ENCODE measurements around the gene SLC18B1. TPM values are rescaled to one million over a fixed set of nuclear protein-coding genes. Genes with fewer than 3 reads are reported as not detected.

The SLC18B1 gene
- polyA plus RNA-seq, 1 of the 3 experiments (the other 2 are of a cell fraction) = 1.2 TPM

GRCh38 chr6:132733283-132733682 is 65.2 kb downstream of the SLC18B1 start:
- Histone ChIP-seq H3K4me2 (no peak overlapping the region), H3K36me3 (replicated peaks in 1 of 2; ENCODE audit: control insufficient read depth in 1 of 2, insufficient read depth in 2 of 2, low read length in 1 of 2) (no peaks in the 10 kb centered on the region), H3K9me3 (no peaks in the 10 kb centered on the region), H3K4me1 (ENCODE audit: control insufficient read depth in 1 of 2, insufficient read depth in 2 of 2, low read depth in 1 of 2, low read length in 1 of 2) (no peaks in the 10 kb centered on the region), H3K4me3 (ENCODE audit: low read depth in 2 of 2, low read length in 1 of 2) (no peak overlapping the region), H3K27ac (ENCODE audit: low read depth in 2 of 2, low read length in 1 of 2) (no peak overlapping the region), H3K79me2 (ENCODE audit: insufficient read depth) (no peaks in the 10 kb centered on the region), H2AFZ (ENCODE audit: low read depth) (no peak overlapping the region), H4K20me1 (ENCODE audit: insufficient read depth) (no peaks in the 10 kb centered on the region), H3K9me2 (no peaks in the 10 kb centered on the region), H3K9ac (no peak overlapping the region), H3K27me3 (ENCODE audit: insufficient read depth) (no peaks in the 10 kb centered on the region), H3F3A (replicated peaks; ENCODE audit: insufficient read depth) (no peaks in the 10 kb centered on the region)
- no peak for DNase-seq
- CTCF ChIA-PET = no interaction called here
- POLR2A ChIA-PET = no interaction called here
- TF ChIP-seq NFIC (IDR thresholded peaks at IDR 0.05; ENCODE audit: borderline replicate concordance) (no peak), EP300 (IDR thresholded peaks at IDR 0.05; ENCODE audit: borderline replicate concordance in 1 of 2, low read depth in 1 of 2, low read length in 1 of 2) (no peak), POLR2AphosphoS5 (IDR thresholded peaks at IDR 0.05; ENCODE audit: low read depth, low read length) (no peak), EZH2phosphoT487 (IDR thresholded peaks at IDR 0.05; ENCODE audit: borderline replicate concordance, low read depth) (no peak), ELF1 (IDR thresholded peaks at IDR 0.05) (no peak), YY1 (IDR thresholded peaks at IDR 0.05; ENCODE audit: low read depth) (no peak), CHD2 (IDR thresholded peaks at IDR 0.05; ENCODE audit: low read length, partially characterized antibody) (no peak), FOXJ3 (CRISPR knock-in tag; IDR thresholded peaks at IDR 0.05) (no peak), FOXM1 (IDR thresholded peaks at IDR 0.05; ENCODE audit: low read depth) (no peak), ZBTB33 (IDR thresholded peaks at IDR 0.05; ENCODE audit: borderline replicate concordance, low read depth) (no peak), USF1 (IDR thresholded peaks at IDR 0.05; ENCODE audit: borderline replicate concordance, low read depth) (no peak), RXRA (IDR thresholded peaks at IDR 0.05; ENCODE audit: borderline replicate concordance, low read depth) (no peak), REST (IDR thresholded peaks at IDR 0.05; ENCODE audit: low read depth, low read length) (no peak), RAD21 (IDR thresholded peaks at IDR 0.05; ENCODE audit: low read length) (no peak), MXI1 (IDR thresholded peaks at IDR 0.05; ENCODE audit: low read depth, low read length) (no peak)
- WGBS (ENCODE audit: low lambda C conversion rate) = 12% methylated on average over 2 of the region's 2 CpGs

Measured in SK-N-SH (cell line).